H9 (cell line): ENCODE measurements around the gene VPS39. TPM values are rescaled to one million over a fixed set of nuclear protein-coding genes. Genes with fewer than 3 reads are reported as not detected.

Source experiments
- DNase-seq: peaks from one replicate; pipeline ENCODE4 v3.0.0-alpha.2; 2017
- H2AFZ ChIP-seq: one replicate; pipeline ENCODE4 v1.6.1; 2013; ENCODE audit warnings: mild to moderate bottlenecking, low read length, control low read depth, moderate library complexity
- H2AK5ac ChIP-seq: 2 replicates; pipeline ENCODE4 v1.6.1; 2013; ENCODE audit warnings: low read length, control low read depth, mixed read lengths; ENCODE audit not compliant: insufficient read length
- H2BK120ac ChIP-seq: one replicate; pipeline ENCODE4 v1.6.1; 2013; ENCODE audit warnings: low read depth, mild to moderate bottlenecking, low read length, control low read depth, inconsistent platforms; ENCODE audit not compliant: poor library complexity, severe bottlenecking
- H2BK12ac ChIP-seq: 2 replicates; pipeline ENCODE4 v1.6.1; 2013; ENCODE audit warnings: low read length, control low read depth, mixed read lengths, low read depth; ENCODE audit not compliant: insufficient read length
- H2BK15ac ChIP-seq: 2 replicates; pipeline ENCODE4 v1.6.1; 2013; ENCODE audit warnings: low read depth, low read length, control low read depth
- H2BK20ac ChIP-seq: one replicate; pipeline ENCODE4 v1.6.1; 2013; ENCODE audit warnings: low read depth, mild to moderate bottlenecking, low read length, control low read depth, inconsistent platforms; ENCODE audit not compliant: poor library complexity, severe bottlenecking
- H2BK5ac ChIP-seq: 2 replicates; pipeline ENCODE4 v1.6.1; 2013; ENCODE audit warnings: low read length, control low read depth, mixed read lengths; ENCODE audit not compliant: insufficient read length
- H3K14ac ChIP-seq: 2 replicates; pipeline ENCODE4 v1.6.1; 2013; ENCODE audit warnings: low read length, control low read depth; ENCODE audit not compliant: insufficient read depth
- H3K18ac ChIP-seq: 2 replicates; pipeline ENCODE4 v1.6.1; 2013; ENCODE audit warnings: low read depth, mild to moderate bottlenecking, mixed read lengths, low read length, control low read depth; ENCODE audit not compliant: insufficient read length
- H3K23ac ChIP-seq: 2 replicates; pipeline ENCODE4 v1.6.1; 2013; ENCODE audit warnings: low read length, control low read depth, mixed read lengths, low read depth; ENCODE audit not compliant: insufficient read length
- H3K23me2 ChIP-seq: 2 replicates; pipeline ENCODE4 v1.6.1; 2013; ENCODE audit warnings: low read depth, mild to moderate bottlenecking, mixed read lengths, low read length, control low read depth; ENCODE audit not compliant: insufficient read length, poor library complexity, severe bottlenecking
- H3K27ac ChIP-seq: 2 replicates; pipeline ENCODE4 v1.5.1; 2013; ENCODE audit warnings: low read length, control low read depth, mixed read lengths, low read depth; ENCODE audit not compliant: insufficient read length
- H3K27me3 ChIP-seq: 2 replicates; pipeline ENCODE4 v1.6.1; 2013; ENCODE audit warnings: low read length, control low read depth, inconsistent platforms; ENCODE audit not compliant: insufficient read depth
- H3K4ac ChIP-seq: 2 replicates; pipeline ENCODE4 v1.6.1; 2013; ENCODE audit warnings: low read depth, mild to moderate bottlenecking, control low read depth, inconsistent platforms, low read length, moderate library complexity
- H3K4me1 ChIP-seq: 2 replicates; pipeline ENCODE4 v1.6.1; 2013; ENCODE audit warnings: low read length, control low read depth, inconsistent platforms; ENCODE audit not compliant: insufficient read depth
- H3K4me2 ChIP-seq: 2 replicates; pipeline ENCODE4 v1.6.1; 2013; ENCODE audit warnings: low read length, control low read depth, mixed read lengths; ENCODE audit not compliant: insufficient read length, insufficient read depth
- H3K56ac ChIP-seq: 2 replicates; pipeline ENCODE4 v1.6.1; 2013; ENCODE audit warnings: low read depth, mild to moderate bottlenecking, mixed read lengths, low read length, control low read depth; ENCODE audit not compliant: insufficient read length
- H3K79me1 ChIP-seq: 2 replicates; pipeline ENCODE4 v1.6.1; 2013; ENCODE audit warnings: low read depth, mild to moderate bottlenecking, moderate library complexity, low read length, control low read depth, inconsistent platforms; ENCODE audit not compliant: insufficient read depth, poor library complexity, severe bottlenecking
- H3K79me2 ChIP-seq: 2 replicates; pipeline ENCODE4 v1.6.1; 2013; ENCODE audit warnings: low read length, control low read depth, inconsistent platforms; ENCODE audit not compliant: insufficient read depth
- H3K9ac ChIP-seq: 2 replicates; pipeline ENCODE4 v1.6.1; 2013; ENCODE audit warnings: low read length, control low read depth, mixed read lengths; ENCODE audit not compliant: insufficient read length; ENCODE audit errors: extremely low read depth
- H3K9me3 ChIP-seq: one replicate; pipeline ENCODE4 v1.6.1; 2013; ENCODE audit warnings: low read depth, low read length, inconsistent platforms; ENCODE audit not compliant: control insufficient read depth
- H3T11ph ChIP-seq: one replicate; pipeline ENCODE4 v1.6.1; 2013; ENCODE audit warnings: mild to moderate bottlenecking, low read length, control low read depth, inconsistent platforms
- H4K20me1 ChIP-seq: one replicate; pipeline ENCODE4 v1.6.1; 2013; ENCODE audit not compliant: control insufficient read depth, insufficient read length, insufficient read depth
- H4K5ac ChIP-seq: 2 replicates; pipeline ENCODE4 v1.6.1; 2013; ENCODE audit warnings: low read depth, mild to moderate bottlenecking, mixed read lengths, low read length, control low read depth; ENCODE audit not compliant: insufficient read length
- H4K8ac ChIP-seq: replicated peaks from 2 replicates; pipeline ENCODE4 v1.6.1; 2013; ENCODE audit warnings: low read length, control low read depth, mixed read lengths, low read depth; ENCODE audit not compliant: insufficient read length
- H4K91ac ChIP-seq: 2 replicates; pipeline ENCODE4 v1.6.1; 2013; ENCODE audit warnings: low read depth, mild to moderate bottlenecking, moderate library complexity, mixed read lengths, low read length, control low read depth; ENCODE audit not compliant: insufficient read length
- H3K27ac Mint-ChIP-seq, 3 experiments: 2 replicates in 2 of 3; 3 replicates in 1 of 3; pipeline ENCODE4 v1.8.0; 2020 to 2021; ENCODE audit warnings: mixed read lengths in 3 of 3, mild to moderate bottlenecking in 1 of 3, moderate library complexity in 1 of 3
- H3K27me3 Mint-ChIP-seq: 2 replicates; pipeline ENCODE4 v1.8.0; 2021; ENCODE audit warnings: low read depth, mild to moderate bottlenecking, moderate library complexity, mixed read lengths
- H3K36me3 Mint-ChIP-seq, 3 experiments: 2 replicates in 2 of 3; 3 replicates in 1 of 3; pipeline ENCODE4 v1.8.0; 2020 to 2021; ENCODE audit warnings: low read depth in 3 of 3, mixed read lengths in 3 of 3; ENCODE audit not compliant: insufficient read depth in 1 of 3
- H3K4me1 Mint-ChIP-seq, 2 experiments: 2 replicates each; pipeline ENCODE4 v1.8.0; 2020; ENCODE audit warnings: mixed read lengths in 2 of 2
- H3K4me3 Mint-ChIP-seq, 2 experiments: 2 replicates in 1 of 2; 3 replicates in 1 of 2; pipeline ENCODE4 v1.8.0; 2020 to 2021; ENCODE audit warnings: mild to moderate bottlenecking in 2 of 2, mixed read lengths in 2 of 2, moderate library complexity in 1 of 2
- H3K9me3 Mint-ChIP-seq, 2 experiments: 2 replicates in 1 of 2; 3 replicates in 1 of 2; pipeline ENCODE4 v1.8.0; 2020; ENCODE audit warnings: mild to moderate bottlenecking in 2 of 2, mixed read lengths in 2 of 2, moderate library complexity in 1 of 2
- WGBS: extraction: QIAGEN DNeasy Blood & Tissue Kit; methylation state at CpG from one replicate; pipeline ENCODE4 v1.1.7; 2013; ENCODE audit warnings: missing lambda C conversion rate, low lambda C conversion rate, mixed read lengths; ENCODE audit not compliant: insufficient read length; ENCODE audit errors: extremely low coverage; 5-methylcytosine and 5-hydroxymethylcytosine counted together
- total RNA-seq: library from RNA; stranded (reverse); gene quantifications from 2 replicates; pipeline ENCODE4 v1.2.1, GENCODE V29; 2021
- TF ChIP-seq, protein P1 (sequence below): fragments of 200-600 bp; sonication (generic); conservative IDR thresholded peaks from 3 replicates; pipeline ENCODE4 v1.8.0; 2021; ENCODE audit warnings: antibody characterized with exemption, mild to moderate bottlenecking

VPS39 gene
- total RNA-seq, 1 experiment from 2014 or later = 48.6 TPM

DNA sequence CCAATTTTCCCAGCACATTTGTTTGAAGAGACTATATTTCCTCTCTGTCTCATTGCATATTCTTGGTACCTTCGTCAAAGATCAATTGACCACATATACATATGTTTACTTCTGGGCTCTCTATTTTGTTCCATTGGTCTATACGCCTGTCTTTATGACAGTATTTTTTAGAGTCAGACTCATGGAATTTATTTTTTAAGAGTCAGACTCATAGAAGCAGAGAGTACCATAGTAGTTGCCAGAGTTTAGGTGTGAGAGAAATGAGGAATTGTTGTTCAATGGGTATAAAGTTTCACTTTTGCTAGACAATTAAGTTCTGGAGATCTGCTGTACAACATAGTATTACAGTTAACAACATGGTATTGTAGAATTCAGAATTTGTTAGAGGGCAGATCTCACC is 78.7 kb downstream of the VPS39 start:
- Histone ChIP-seq H3K23ac (no peak overlapping the region), H3K27me3 (no peaks in the 10 kb centered on the region), H3K79me2 (no peaks in the 10 kb centered on the region), H3K9me3 (no peaks in the 10 kb centered on the region), H4K5ac (no peak overlapping the region), H3T11ph (no peak overlapping the region), H3K4ac (no peak overlapping the region), H3K4me1 (no peaks in the 10 kb centered on the region), H2BK20ac (no peak overlapping the region), H4K91ac (no peak overlapping the region), H3K9ac (no peak overlapping the region), H2BK5ac (no peak overlapping the region), H3K27ac (no peak overlapping the region), H3K79me1 (no peaks in the 10 kb centered on the region), H3K56ac (no peak overlapping the region), H4K20me1 (no peaks in the 10 kb centered on the region), H2BK12ac (no peak overlapping the region), H3K23me2 (no peaks in the 10 kb centered on the region), H2BK15ac (no peak overlapping the region), H3K4me2 (no peak overlapping the region), H2AK5ac (no peak overlapping the region), H2AFZ (no peak overlapping the region), H3K18ac (no peak overlapping the region), H3K14ac (no peak overlapping the region), H2BK120ac (no peak overlapping the region), H4K8ac (no peak overlapping the region)
- no CpG with 5 or more reads among the region's 2 CpGs for WGBS
- Mint-ChIP-seq H3K9me3 (no peaks in the 10 kb centered on the region), H3K4me3 (no peak overlapping the region), H3K27ac (no peak overlapping the region), H3K36me3 (no peaks in the 10 kb centered on the region), H3K27me3 (no peaks in the 10 kb centered on the region), H3K4me1 (peaks cover 7 to 14% of the 10 kb centered on the region in 2 experiments)
- TF ChIP-seq, protein P1, sequence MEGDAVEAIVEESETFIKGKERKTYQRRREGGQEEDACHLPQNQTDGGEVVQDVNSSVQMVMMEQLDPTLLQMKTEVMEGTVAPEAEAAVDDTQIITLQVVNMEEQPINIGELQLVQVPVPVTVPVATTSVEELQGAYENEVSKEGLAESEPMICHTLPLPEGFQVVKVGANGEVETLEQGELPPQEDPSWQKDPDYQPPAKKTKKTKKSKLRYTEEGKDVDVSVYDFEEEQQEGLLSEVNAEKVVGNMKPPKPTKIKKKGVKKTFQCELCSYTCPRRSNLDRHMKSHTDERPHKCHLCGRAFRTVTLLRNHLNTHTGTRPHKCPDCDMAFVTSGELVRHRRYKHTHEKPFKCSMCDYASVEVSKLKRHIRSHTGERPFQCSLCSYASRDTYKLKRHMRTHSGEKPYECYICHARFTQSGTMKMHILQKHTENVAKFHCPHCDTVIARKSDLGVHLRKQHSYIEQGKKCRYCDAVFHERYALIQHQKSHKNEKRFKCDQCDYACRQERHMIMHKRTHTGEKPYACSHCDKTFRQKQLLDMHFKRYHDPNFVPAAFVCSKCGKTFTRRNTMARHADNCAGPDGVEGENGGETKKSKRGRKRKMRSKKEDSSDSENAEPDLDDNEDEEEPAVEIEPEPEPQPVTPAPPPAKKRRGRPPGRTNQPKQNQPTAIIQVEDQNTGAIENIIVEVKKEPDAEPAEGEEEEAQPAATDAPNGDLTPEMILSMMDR = no peak
- DNase-seq = no peak
